Activated naive CD8-positive, alpha-beta T cell treated with anti-CD3 and anti-CD28 coated beads for 36 hours (primary cell): ENCODE measurements around the gene REPS1. TPM values are rescaled to one million over a fixed set of nuclear protein-coding genes. Genes with fewer than 3 reads are reported as not detected.

ENCODE experiments used
- DNase-seq: peaks from one replicate; pipeline ENCODE4 v3.0.0; 2021
- H3K27ac Mint-ChIP-seq: one replicate; pipeline ENCODE4 v1.8.0; 2022; ENCODE audit warnings: mild to moderate bottlenecking, moderate library complexity, mixed read lengths
- H3K27me3 Mint-ChIP-seq: one replicate; pipeline ENCODE4 v1.8.0; 2022; ENCODE audit warnings: mild to moderate bottlenecking, mixed read lengths
- H3K36me3 Mint-ChIP-seq: one replicate; pipeline ENCODE4 v1.8.0; 2021; ENCODE audit warnings: mild to moderate bottlenecking, mixed read lengths
- H3K4me1 Mint-ChIP-seq: one replicate; pipeline ENCODE4 v1.8.0; 2021; ENCODE audit warnings: mixed read lengths
- H3K4me3 Mint-ChIP-seq: one replicate; pipeline ENCODE4 v1.8.0; 2022; ENCODE audit warnings: mild to moderate bottlenecking, moderate library complexity, mixed read lengths
- H3K9me3 Mint-ChIP-seq: one replicate; pipeline ENCODE4 v1.8.0; 2022; ENCODE audit warnings: mixed read lengths
- total RNA-seq, 2 experiments: library from RNA; stranded (reverse); gene quantifications; one replicate each; pipeline ENCODE4 v1.2.3, GENCODE V29; 2021

REPS1 gene
- total RNA-seq, 2 experiments from 2014 or later: 59.7 to 73.2 TPM

DNA sequence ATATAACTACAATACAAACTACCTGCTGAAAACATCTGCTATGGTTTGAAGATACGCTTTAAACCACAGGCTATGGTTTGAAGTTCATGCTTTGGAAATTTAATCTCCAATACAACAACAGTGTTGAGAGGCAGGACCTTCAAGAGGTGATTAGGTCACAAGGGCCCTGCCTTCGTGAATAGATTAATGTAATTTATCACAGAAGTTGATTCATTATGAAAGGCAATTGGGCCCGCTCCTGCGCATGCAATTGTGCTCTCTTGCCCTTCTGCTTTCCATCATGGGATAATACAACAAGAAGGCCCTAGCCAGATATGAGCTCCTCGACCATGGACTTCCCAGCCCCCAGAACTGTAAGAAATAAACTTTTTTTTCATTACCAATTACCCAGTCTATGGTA is 21.2 kb downstream of the REPS1 start:
- Mint-ChIP-seq H3K4me3 (no peak overlapping the region), H3K4me1 (peaks cover 40% of the 10 kb centered on the region), H3K27ac (no peak overlapping the region), H3K36me3 (peaks cover 14% of the 10 kb centered on the region), H3K9me3 (no peaks in the 10 kb centered on the region), H3K27me3 (no peaks in the 10 kb centered on the region)
- DNase-seq: no peak

DNA sequence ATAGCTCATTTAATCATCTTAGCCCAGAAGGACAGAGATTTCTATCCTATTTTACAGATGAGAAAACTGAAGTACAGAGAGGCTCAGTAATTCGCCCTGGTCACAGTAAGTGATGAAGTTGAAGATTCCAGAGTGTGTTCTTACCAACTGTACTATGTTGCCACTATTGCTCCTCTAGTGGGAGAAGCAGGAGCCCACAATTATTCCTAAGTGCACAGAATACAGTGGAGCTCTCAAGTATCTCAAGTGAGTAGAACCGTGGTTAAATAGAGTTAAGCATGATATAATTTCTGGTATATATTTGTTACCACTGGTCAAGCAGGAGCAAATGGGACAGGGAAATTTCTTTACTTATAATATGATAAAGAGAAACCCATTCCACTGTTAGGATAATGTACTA is 22.1 kb downstream of the REPS1 start:
- no peak overlapping the region for H3K4me3 Mint-ChIP-seq
- peaks cover 31% of the 10 kb centered on the region for H3K4me1 Mint-ChIP-seq
- peaks cover 13% of the 10 kb centered on the region for H3K36me3 Mint-ChIP-seq
- no peaks in the 10 kb centered on the region for H3K27me3 Mint-ChIP-seq
- H3K9me3 Mint-ChIP-seq: no peaks in the 10 kb centered on the region
- no peak for DNase-seq
- no peak overlapping the region for H3K27ac Mint-ChIP-seq

DNA sequence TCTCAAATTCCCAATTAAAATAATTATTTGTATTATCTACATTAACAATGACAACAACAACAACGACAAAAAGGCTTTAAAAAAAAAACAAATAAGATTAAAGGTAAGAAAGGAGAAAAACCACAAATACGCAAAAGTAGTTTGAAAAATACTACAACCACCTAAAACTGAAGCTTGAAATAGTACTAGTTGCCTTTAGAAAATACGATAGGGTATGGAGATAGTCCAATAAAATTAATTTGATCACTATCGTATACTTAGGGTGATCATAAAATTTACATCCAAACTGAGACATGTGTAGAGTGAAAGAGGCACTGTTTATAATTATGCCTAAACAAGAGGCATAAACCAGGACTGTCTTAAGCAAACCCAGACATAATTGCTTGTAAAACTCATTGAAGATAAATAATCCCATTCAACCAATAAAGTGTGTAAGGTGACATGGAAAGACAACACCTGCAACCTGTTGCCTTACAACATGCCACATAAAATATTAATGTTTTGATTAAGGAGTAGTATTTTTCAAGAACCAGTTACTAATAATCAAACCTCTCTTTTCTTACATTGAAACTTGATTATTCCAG is 22.7 kb downstream of the REPS1 start:
- DNase-seq: no peak
- H3K4me3 Mint-ChIP-seq: no peak overlapping the region
- H3K4me1 Mint-ChIP-seq: peaks cover 30% of the 10 kb centered on the region
- H3K9me3 Mint-ChIP-seq: no peaks in the 10 kb centered on the region
- no peak overlapping the region for H3K27ac Mint-ChIP-seq
- H3K27me3 Mint-ChIP-seq: no peaks in the 10 kb centered on the region
- peaks cover 13% of the 10 kb centered on the region for H3K36me3 Mint-ChIP-seq

DNA sequence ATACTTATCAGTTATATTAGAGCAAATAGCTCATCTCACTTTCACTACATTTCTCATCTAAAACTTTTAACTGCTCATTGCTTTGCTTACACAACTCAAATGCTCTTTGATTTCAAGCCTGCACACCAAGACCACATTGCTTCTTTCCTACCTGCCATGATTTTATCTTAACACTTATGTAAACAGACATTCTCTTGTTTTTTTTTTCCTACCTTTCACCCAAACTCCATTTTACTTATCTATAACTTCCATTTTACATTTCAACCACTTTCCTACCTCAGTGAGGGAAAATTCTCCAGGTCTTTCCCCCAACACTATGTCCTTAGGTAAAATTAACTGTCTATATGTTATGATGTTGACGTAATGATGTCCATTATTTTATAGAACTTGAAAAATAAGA is 24.0 kb downstream of the REPS1 start:
- no peak for DNase-seq
- no peak overlapping the region for H3K27ac Mint-ChIP-seq
- no peak overlapping the region for H3K4me3 Mint-ChIP-seq
- H3K4me1 Mint-ChIP-seq: peaks cover 35% of the 10 kb centered on the region
- H3K36me3 Mint-ChIP-seq: peaks cover 11% of the 10 kb centered on the region
- no peaks in the 10 kb centered on the region for H3K9me3 Mint-ChIP-seq
- no peaks in the 10 kb centered on the region for H3K27me3 Mint-ChIP-seq

DNA sequence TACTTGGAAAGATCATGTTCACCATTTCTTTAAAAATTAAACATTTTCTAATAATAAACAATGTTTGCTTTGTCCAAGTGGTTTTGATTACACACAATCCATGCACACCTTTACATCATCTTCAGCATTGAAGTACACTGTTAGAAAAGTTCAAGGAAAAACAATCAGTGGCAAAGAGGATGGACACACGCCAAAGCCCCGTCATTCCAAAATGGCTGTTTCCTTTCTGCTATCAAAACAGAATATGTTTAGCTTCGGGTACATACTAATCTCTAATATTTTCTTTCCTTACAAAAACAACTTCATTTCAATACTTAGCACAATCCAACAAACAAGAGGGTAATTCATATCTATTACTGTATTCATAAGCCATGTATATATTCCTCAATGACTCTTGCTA is 24.5 kb downstream of the REPS1 start:
- Mint-ChIP-seq H3K4me3 (no peak overlapping the region), H3K4me1 (peaks cover 36% of the 10 kb centered on the region), H3K9me3 (no peaks in the 10 kb centered on the region), H3K36me3 (peaks cover 8% of the 10 kb centered on the region), H3K27ac (no peak overlapping the region), H3K27me3 (no peaks in the 10 kb centered on the region)
- no peak for DNase-seq

DNA sequence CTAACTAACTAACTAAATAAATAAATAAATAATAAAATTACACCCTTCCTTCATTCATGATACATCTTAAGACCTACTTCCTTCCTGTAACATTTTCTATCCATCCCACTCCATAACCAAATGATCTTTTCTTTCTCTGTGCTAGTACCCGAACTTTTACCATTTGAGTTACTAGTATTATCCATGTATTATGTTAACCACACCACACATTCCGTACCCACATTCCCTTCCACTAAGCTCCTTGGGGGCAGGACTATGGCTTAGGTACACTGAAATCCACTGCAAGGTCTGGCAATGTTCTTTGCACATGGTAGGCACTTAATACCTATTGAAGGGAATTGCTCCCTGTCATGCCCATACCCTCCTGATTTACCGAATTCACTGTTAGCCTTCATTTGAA is 24.9 kb downstream of the REPS1 start:
- H3K36me3 Mint-ChIP-seq: peaks cover 8% of the 10 kb centered on the region
- peaks cover 40% of the 10 kb centered on the region for H3K4me1 Mint-ChIP-seq
- H3K9me3 Mint-ChIP-seq: no peaks in the 10 kb centered on the region
- no peak for DNase-seq
- H3K27ac Mint-ChIP-seq: no peak overlapping the region
- no peak overlapping the region for H3K4me3 Mint-ChIP-seq
- H3K27me3 Mint-ChIP-seq: no peaks in the 10 kb centered on the region

DNA sequence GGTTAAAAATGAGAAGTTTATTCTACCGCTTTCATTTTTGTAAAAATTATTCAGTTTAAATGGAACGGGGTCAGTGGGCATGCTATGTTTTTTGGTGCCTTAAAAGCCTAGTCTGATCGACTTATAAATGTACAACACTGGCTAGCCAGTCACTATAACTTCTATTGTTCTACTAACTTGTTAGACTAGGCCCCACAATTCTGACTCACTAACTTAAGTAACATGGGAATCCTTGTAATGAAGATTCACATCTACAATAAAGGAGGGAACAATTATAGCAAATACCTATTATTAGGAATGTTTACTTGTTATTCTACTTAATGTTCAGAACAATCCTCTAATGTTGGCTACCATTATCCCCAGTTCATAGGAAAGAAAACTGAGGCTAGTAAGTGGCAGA is 28.5 kb downstream of the REPS1 start:
- H3K4me3 Mint-ChIP-seq: no peak overlapping the region
- H3K4me1 Mint-ChIP-seq: peaks cover 44% of the 10 kb centered on the region
- no peaks in the 10 kb centered on the region for H3K27me3 Mint-ChIP-seq
- no peak overlapping the region for H3K27ac Mint-ChIP-seq
- DNase-seq: no peak
- H3K9me3 Mint-ChIP-seq: no peaks in the 10 kb centered on the region
- H3K36me3 Mint-ChIP-seq: peaks cover 11% of the 10 kb centered on the region

DNA sequence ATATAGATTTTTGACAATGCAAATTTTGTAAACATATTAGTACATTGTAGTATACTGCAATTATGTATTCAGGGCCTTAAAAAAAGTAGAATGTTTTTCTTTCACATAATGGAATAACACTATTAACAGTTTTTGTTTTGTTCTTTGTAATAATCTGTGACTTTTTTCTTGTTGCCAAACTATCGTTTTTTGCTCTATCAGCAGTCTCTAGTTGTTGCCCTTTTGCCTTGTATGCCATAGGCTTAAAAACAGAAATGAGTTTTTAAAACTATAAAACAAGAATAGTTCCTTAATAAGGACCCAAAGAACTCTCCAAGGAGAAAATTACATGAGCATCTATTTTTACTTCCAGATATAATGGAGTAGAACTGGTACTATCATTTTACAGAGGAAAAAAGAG is 29.5 kb downstream of the REPS1 start:
- DNase-seq: no peak
- peaks cover 4% of the 10 kb centered on the region for H3K9me3 Mint-ChIP-seq
- no peaks in the 10 kb centered on the region for H3K27me3 Mint-ChIP-seq
- H3K27ac Mint-ChIP-seq: no peak overlapping the region
- no peak overlapping the region for H3K4me3 Mint-ChIP-seq
- H3K36me3 Mint-ChIP-seq: peaks cover 17% of the 10 kb centered on the region
- peaks cover 49% of the 10 kb centered on the region for H3K4me1 Mint-ChIP-seq

DNA sequence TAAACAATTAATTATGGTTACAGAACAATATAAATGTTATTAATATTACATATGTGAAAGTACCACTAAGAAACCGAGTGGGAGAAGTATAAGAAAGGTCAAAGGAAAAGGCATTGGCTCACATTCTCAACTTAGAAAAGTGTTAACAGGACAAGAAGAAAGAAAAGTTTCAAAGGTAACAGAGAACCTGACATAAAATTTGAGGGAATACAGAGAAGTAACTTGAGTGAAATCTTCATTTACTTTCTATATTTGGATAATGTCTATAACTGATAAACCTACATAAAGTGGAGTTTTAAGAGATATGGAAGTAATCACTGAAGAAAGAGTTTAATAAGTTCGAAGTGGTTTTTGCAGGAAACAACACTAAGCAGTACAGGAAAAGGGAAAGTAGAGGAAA is 30.1 kb downstream of the REPS1 start:
- H3K9me3 Mint-ChIP-seq: peaks cover 4% of the 10 kb centered on the region
- no peaks in the 10 kb centered on the region for H3K27me3 Mint-ChIP-seq
- DNase-seq: no peak
- peak overlapping the region; percentile 38 for H3K27ac Mint-ChIP-seq
- peak overlapping the region; percentile 12 for H3K4me3 Mint-ChIP-seq
- peaks cover 22% of the 10 kb centered on the region for H3K36me3 Mint-ChIP-seq
- peaks cover 55% of the 10 kb centered on the region for H3K4me1 Mint-ChIP-seq

DNA sequence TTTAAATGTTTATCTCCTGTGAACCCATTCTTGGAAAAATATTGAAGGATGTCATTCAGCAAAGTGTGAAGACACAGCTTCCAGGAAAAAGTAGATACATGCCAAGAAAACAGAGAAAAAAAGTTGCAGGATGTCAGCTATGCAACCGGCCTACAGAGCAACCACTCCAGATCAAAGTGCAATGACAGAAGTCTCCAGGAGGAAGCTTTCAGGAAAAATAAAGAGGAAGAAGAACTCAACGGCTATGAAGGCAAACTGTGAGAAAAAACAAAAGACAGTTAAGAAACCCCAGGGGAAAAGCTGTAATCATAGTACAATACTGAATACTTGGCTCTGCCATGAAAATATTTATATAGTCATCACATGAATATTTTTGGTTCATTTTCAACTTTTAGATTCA is 30.6 kb downstream of the REPS1 start:
- no peaks in the 10 kb centered on the region for H3K27me3 Mint-ChIP-seq
- H3K4me1 Mint-ChIP-seq: peaks cover 56% of the 10 kb centered on the region
- no peak for DNase-seq
- H3K4me3 Mint-ChIP-seq: no peak overlapping the region
- H3K27ac Mint-ChIP-seq: no peak overlapping the region
- H3K36me3 Mint-ChIP-seq: peaks cover 23% of the 10 kb centered on the region
- peaks cover 4% of the 10 kb centered on the region for H3K9me3 Mint-ChIP-seq

DNA sequence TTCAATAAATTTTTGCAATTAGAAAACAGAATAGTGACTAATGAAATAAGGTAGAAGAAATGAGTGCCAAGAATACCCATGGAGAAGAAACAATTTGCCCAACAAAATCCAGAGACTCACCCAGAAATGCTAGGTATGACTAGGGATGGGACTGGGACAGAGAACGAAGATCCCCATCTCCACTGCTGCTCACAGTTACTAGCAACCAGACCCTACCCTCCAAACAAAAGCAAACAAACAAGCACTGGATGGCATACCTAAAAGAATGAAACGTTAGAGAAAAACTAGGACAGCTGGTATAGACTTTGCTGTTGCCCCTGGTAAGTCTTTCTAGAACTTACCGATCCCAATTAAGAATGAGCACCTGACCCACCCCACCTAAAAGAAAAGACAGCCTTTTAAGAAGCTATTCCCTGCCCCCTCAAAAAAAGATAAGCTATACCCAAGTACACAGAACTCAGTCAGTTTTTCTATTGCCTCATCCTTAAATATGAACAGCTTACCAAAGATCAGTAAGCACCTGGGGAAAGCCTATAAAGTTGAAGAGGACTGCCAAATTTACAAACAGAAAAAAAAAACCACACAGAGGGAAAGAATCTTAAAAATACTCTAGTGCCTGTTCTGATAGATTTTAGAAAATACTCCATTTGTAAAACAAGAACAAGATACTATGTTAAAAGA is 31.7 kb downstream of the REPS1 start:
- no peak overlapping the region for H3K27ac Mint-ChIP-seq

DNA sequence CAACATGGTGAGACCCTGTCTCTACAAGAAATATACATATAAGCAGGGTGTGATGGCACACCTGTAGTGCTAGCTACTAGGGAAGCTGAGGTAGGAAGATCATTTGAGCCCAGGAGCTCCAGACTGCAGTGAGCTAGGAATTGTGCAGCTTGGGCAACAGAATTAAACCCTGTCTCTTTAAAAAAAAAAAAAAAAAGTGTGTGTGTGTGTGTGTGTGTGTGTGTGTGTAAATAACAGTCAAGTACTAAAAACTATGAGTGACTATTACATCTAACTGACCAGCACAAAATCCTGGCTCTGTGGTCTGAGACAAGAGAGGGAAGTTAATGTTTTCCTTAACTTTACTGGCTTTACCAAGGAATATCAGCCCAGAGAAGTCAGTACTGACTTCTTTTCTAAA is 32.8 kb downstream of the REPS1 start:
- peaks cover 4% of the 10 kb centered on the region for H3K9me3 Mint-ChIP-seq
- H3K36me3 Mint-ChIP-seq: peaks cover 23% of the 10 kb centered on the region
- H3K4me3 Mint-ChIP-seq: no peak overlapping the region
- H3K27ac Mint-ChIP-seq: no peak overlapping the region
- H3K4me1 Mint-ChIP-seq: peaks cover 63% of the 10 kb centered on the region
- DNase-seq: no peak
- H3K27me3 Mint-ChIP-seq: no peaks in the 10 kb centered on the region

More for the DNA sequence above, 31.7 kb downstream of the REPS1 start:
- Mint-ChIP-seq H3K27me3 (no peaks in the 10 kb centered on the region), H3K4me1 (peaks cover 66% of the 10 kb centered on the region), H3K4me3 (no peak overlapping the region), H3K36me3 (peaks cover 24% of the 10 kb centered on the region), H3K9me3 (peaks cover 4% of the 10 kb centered on the region)
- no peak for DNase-seq

DNA sequence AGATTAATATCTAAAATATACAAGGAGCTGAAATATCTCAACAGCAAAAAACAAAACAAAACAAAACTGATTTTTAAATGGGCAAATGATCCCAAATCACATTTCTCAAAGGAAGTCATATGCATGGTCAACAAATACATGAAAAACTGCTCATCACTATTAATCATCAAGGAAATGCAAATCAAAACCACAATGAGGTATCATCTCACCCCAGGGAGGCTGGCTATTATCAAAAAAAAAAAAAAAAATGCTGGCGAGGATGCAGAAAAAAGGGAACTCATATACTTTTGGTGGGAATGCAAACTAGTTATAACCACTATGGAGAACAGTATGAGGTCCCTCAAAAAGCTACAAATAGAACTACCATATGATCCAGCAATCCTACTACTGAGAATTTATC is 34.6 kb downstream of the REPS1 start:
- no peaks in the 10 kb centered on the region for H3K27me3 Mint-ChIP-seq
- H3K4me3 Mint-ChIP-seq: no peak overlapping the region
- peaks cover 4% of the 10 kb centered on the region for H3K9me3 Mint-ChIP-seq
- peaks cover 62% of the 10 kb centered on the region for H3K4me1 Mint-ChIP-seq
- H3K36me3 Mint-ChIP-seq: peaks cover 20% of the 10 kb centered on the region
- H3K27ac Mint-ChIP-seq: no peak overlapping the region
- DNase-seq: no peak

DNA sequence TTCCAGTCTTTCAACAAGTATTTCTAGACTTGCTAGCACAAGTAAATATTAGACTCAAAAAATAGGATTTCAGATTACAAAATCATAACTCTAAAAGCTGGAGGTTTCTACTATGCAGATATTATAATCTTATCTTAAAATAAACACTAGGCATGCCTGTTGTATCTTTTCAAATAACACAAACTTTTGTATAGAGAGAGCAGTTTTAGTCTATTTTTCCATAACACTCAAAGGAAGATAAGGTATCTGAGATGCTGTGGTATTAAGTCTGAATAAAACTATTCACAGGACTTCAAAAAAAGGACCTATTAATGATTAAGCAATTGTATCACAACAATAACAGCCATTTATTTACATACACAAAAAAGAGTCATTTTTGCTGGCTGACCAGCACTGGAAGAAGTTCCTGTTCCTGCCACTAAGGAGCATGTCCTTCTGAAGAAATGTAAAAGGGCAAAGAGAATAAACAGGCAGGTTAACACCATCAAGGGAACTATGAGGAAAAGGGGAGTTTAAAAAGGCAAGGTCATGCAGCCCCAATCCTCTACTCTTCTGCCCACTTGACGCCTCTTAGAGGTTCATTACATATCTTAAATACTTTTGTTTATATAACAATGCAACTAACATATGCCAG is 39.4 kb downstream of the REPS1 start:
- H3K36me3 Mint-ChIP-seq: peaks cover 22% of the 10 kb centered on the region
- no peak overlapping the region for H3K4me3 Mint-ChIP-seq
- peaks cover 4% of the 10 kb centered on the region for H3K9me3 Mint-ChIP-seq
- peaks cover 65% of the 10 kb centered on the region for H3K4me1 Mint-ChIP-seq
- no peak overlapping the region for H3K27ac Mint-ChIP-seq
- H3K27me3 Mint-ChIP-seq: no peaks in the 10 kb centered on the region
- DNase-seq: no peak

DNA sequence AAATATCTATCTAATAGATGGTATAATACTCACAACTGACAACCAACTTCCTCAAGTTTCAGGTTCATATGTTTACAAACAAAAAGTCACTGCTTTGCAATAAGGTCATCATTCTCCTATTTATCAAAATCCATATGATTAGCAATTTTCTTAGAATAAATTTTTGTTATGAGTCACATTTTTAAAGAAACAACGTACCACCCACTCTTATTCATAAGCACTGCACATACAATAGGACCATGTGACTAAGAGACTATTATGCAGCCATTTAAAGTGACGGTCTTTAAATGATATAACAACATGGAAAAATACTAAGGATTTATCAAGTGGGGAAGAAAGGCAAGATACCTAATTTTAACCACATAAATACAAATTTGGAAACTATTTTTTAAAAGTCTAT is 40.0 kb downstream of the REPS1 start:
- no peak for DNase-seq
- peak overlapping the region; percentile 42 for H3K27ac Mint-ChIP-seq
- H3K4me1 Mint-ChIP-seq: peaks cover 58% of the 10 kb centered on the region
- H3K4me3 Mint-ChIP-seq: no peak overlapping the region
- H3K27me3 Mint-ChIP-seq: no peaks in the 10 kb centered on the region
- H3K9me3 Mint-ChIP-seq: peaks cover 4% of the 10 kb centered on the region
- H3K36me3 Mint-ChIP-seq: peaks cover 21% of the 10 kb centered on the region

DNA sequence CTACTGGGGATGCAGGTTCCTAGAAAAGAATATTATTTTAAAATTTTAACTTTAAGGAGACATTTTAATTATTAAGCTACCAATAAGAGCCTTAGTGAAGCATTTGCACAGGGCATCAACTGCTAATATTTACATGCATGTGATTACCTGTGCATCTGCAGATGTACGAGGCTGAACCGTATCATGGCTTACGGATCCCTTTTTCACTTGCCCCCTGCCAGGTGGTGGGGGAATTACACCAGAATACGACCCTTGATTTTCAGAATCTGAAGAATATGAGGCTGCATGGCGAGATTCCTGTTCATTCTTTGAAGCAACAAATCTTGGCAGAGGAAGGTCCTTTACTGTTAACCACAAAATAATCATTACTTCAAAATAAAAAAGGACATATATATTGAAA is 42.7 kb downstream of the REPS1 start:
- peaks cover 34% of the 10 kb centered on the region for H3K36me3 Mint-ChIP-seq
- no peak overlapping the region for H3K27ac Mint-ChIP-seq
- H3K9me3 Mint-ChIP-seq: peaks cover 4% of the 10 kb centered on the region
- no peaks in the 10 kb centered on the region for H3K27me3 Mint-ChIP-seq
- DNase-seq: no peak
- H3K4me3 Mint-ChIP-seq: no peak overlapping the region
- H3K4me1 Mint-ChIP-seq: peaks cover 47% of the 10 kb centered on the region
